IMR-90 (cell line): ENCODE measurements around the gene PRKACA. TPM values are rescaled to one million over a fixed set of nuclear protein-coding genes. Genes with fewer than 3 reads are reported as not detected.

Experiments
- ELK1 ChIP-seq: fragments of 150-350 bp; IDR thresholded peaks from 2 replicates; pipeline ENCODE4 v1.6.1; 2016; ENCODE audit warnings: low read depth, mild to moderate bottlenecking, low read length, moderate library complexity, borderline replicate concordance
- MAFK ChIP-seq: IDR thresholded peaks from 2 replicates; pipeline ENCODE4 v1.6.1; 2012; ENCODE audit warnings: low read depth, low read length, improper control_type of control experiment
- NFE2L2 ChIP-seq: fragments of 150-350 bp; IDR thresholded peaks from 2 replicates; pipeline ENCODE4 v1.6.1; 2016; ENCODE audit warnings: low read depth, mild to moderate bottlenecking, low read length
- polyA plus RNA-seq, 3 experiments: library from polyadenylated mRNA; depleted of rRNA; stranded (reverse); fragments of >200 nt; gene quantifications; 2 replicates each; pipeline ENCODE4 v1.2.3, GENCODE V29; 2012; ENCODE audit warnings: low replicate concordance in 1 of 3
- total RNA-seq: library from RNA; depleted of rRNA; stranded (reverse); fragments of >200 nt; gene quantifications from 2 replicates; pipeline ENCODE4 v1.2.3, GENCODE V29; 2012

PRKACA gene
- total and polyA plus RNA-seq, 2 of the 4 experiments (the other 2 are of a cell fraction), result 18.1 to 94.5 TPM

GRCh38 chr19:14118165-14119051 is 846 bp upstream of the PRKACA start (continued):
- TF ChIP-seq ELK1, result no peak
- TF ChIP-seq NFE2L2, result no peak
- TF ChIP-seq MAFK, result no peak
